Heart left ventricle (tissue), 13 donors: ENCODE results near the gene CREBBP.

Experiments
- POLR2A ChIP-seq, 2 donors: fragments of 450-650 bp; IDR thresholded peaks; one replicate each; pipeline ENCODE4 v1.6.1; 2017; ENCODE audit warnings: antibody characterized with exemption in 2 of 2, mild to moderate bottlenecking in 2 of 2, moderate library complexity in 2 of 2
- TF ChIP-seq, protein P1 (sequence below), 12 donors: fragments of 200-600 bp; sonication (generic) in 4 of 12; IDR thresholded peaks; one replicate each; pipeline versions ENCODE4 v1.5.0 to v1.8.0; 2018 to 2022; ENCODE audit warnings: antibody characterized with exemption in 12 of 12, mild to moderate bottlenecking in 5 of 12
- donor health status: ischemic (EF 13 %, LVEDD 7.1; RV severe dilation, severe dysfunction).
- donor health status: DM: no; HTN: yes; CAD: no.
- donor health status: DM: no; HTN: no; CAD: no.
- donor health status: ischemic (EF 25% LVEDD 6.9; RV normal size, moderate dysfunction).
- donor health status: ischemic (EF 25% LVEDD 5.7; RV mildly dilated, moderate dysfunction).
- donor health status: ischemic (EF 35%, LVEDD 5.7; RV mildly dilated, moderate dysfunction).
- donor health status: nonischemic (EF 11% LVEDD 7.7; RV severe dilation, severe dysfunction).
- donor health status: DM: yes; HTN: yes; CAD: no.
- donor health status: PGD.
- donor health status: ischemic (EF 29% LVEDD 5.4; RV normal size, mild dysfunction).
- donor health status: nonischemic (EF 23%, LVEDD 6.1; RV moderate dilation, normal function).

DNA sequence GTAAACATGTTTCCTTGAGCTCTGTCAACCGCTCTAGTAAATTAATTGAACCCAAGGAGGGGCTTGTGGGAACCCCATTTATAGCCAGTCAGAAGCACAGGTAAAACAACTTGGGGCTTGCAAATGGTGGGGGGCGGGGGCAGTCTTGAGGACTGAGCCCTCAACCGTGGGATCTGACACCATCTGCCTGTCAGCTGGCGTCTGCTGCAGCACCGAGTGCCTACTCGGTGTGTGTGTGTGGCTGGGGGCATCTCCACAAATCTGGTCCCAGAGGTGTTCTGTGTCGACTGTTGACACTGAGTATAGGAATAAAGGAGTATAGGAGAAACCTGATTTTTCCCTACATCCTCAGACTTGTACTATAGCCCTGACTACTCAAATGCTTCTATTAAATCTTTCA lies 20.6 kb downstream of the CREBBP start:
- TF ChIP-seq POLR2A (IDR thresholded peaks at IDR 0.05): no peak
- TF ChIP-seq, protein P1, sequence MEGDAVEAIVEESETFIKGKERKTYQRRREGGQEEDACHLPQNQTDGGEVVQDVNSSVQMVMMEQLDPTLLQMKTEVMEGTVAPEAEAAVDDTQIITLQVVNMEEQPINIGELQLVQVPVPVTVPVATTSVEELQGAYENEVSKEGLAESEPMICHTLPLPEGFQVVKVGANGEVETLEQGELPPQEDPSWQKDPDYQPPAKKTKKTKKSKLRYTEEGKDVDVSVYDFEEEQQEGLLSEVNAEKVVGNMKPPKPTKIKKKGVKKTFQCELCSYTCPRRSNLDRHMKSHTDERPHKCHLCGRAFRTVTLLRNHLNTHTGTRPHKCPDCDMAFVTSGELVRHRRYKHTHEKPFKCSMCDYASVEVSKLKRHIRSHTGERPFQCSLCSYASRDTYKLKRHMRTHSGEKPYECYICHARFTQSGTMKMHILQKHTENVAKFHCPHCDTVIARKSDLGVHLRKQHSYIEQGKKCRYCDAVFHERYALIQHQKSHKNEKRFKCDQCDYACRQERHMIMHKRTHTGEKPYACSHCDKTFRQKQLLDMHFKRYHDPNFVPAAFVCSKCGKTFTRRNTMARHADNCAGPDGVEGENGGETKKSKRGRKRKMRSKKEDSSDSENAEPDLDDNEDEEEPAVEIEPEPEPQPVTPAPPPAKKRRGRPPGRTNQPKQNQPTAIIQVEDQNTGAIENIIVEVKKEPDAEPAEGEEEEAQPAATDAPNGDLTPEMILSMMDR (IDR thresholded peaks at IDR 0.05): no peak
